GM19099 (cell line): Measurements from ENCODE around the gene SNX25.
A peak's percentile ranks its signal among the peaks of the same experiment; 100 is the strongest.

Experiments
- POLR2A ChIP-seq: IDR thresholded peaks from 3 replicates; pipeline ENCODE4 v1.6.1; 2011; ENCODE audit warnings: low read depth; ENCODE audit not compliant: insufficient read length; ENCODE audit errors: extremely low read depth

SNX25 gene

GRCh38 chr4:185201977-185202962 lies 7.1 kb upstream of the SNX25 start:
- no peak for TF ChIP-seq POLR2A

- no peak for TF ChIP-seq POLR2A
These were observed 6.4 kb upstream of the SNX25 start for GRCh38 chr4:185202984-185203485.

GRCh38 chr4:185203486-185204237 lies 5.7 kb upstream of the SNX25 start, which contains the start of gene CFAP97:
CFAP97 (minus strand) TSS chr4:185204000; CDS start chr4:185191196, 12,804 bp downstream.
- TF ChIP-seq POLR2A, result peak; percentile 74

GRCh38 chr4:185204238-185204910 lies 5.0 kb upstream of the SNX25 start:
- TF ChIP-seq POLR2A, result no peak

- TF ChIP-seq POLR2A, result no peak
These were observed 3.6 kb upstream of the SNX25 start for GRCh38 chr4:185205697-185206342.

- no peak for TF ChIP-seq POLR2A
These were observed 1.9 kb upstream of the SNX25 start for GRCh38 chr4:185207466-185207865.

- TF ChIP-seq POLR2A, result peak; percentile 30
These were observed 944 bp downstream of the SNX25 start for GRCh38 chr4:185210102-185210981.

GRCh38 chr4:185211035-185211434 lies 1.6 kb downstream of the SNX25 start:
- TF ChIP-seq POLR2A, result peak; percentile 20

- TF ChIP-seq POLR2A, result no peak
These were observed 2.2 kb downstream of the SNX25 start for GRCh38 chr4:185211641-185212040.

- no peak for TF ChIP-seq POLR2A
These were observed 3.2 kb downstream of the SNX25 start for GRCh38 chr4:185212581-185212980.

- peak; percentile 22 for TF ChIP-seq POLR2A
These were observed 4.5 kb downstream of the SNX25 start for GRCh38 chr4:185213877-185214276.

GRCh38 chr4:185215261-185215660 lies 5.9 kb downstream of the SNX25 start:
- TF ChIP-seq POLR2A, result no peak

GRCh38 chr4:185217408-185217975 lies 8.1 kb downstream of the SNX25 start:
- TF ChIP-seq POLR2A, result no peak
